GM23338 (cell line): Measurements from ENCODE around the gene CHMP3. TPM values are rescaled to one million over a fixed set of nuclear protein-coding genes. Genes with fewer than 3 reads are reported as not detected.

Experiments
- ATAC-seq: fragments of 200-7000 bp; cut with Tn5 transposase; 3 replicates; pipeline ENCODE4 v1.9.1; 2020
- DNase-seq: peaks from one replicate; pipeline ENCODE4 v3.0.0-alpha.2; 2015; ENCODE audit warnings: low spot score
- H2AFZ ChIP-seq: fragments of 200-600 bp; sonication (generic); 2 replicates; pipeline ENCODE4 v1.8.0; 2016; ENCODE audit warnings: antibody characterized with exemption, mild to moderate bottlenecking, moderate library complexity
- H3F3A ChIP-seq: fragments of 200-600 bp; sonication (generic); replicated peaks from 2 replicates; pipeline ENCODE4 v1.8.0; 2017; ENCODE audit warnings: antibody characterized with exemption, mixed run types, low read depth
- H3K27ac ChIP-seq: fragments of 200-600 bp; sonication (generic); 2 replicates; pipeline ENCODE4 v1.6.1; 2016; ENCODE audit warnings: low read depth
- H3K27me3 ChIP-seq: fragments of 200-600 bp; sonication (generic); 2 replicates; pipeline ENCODE4 v1.8.0; 2016; ENCODE audit warnings: mild to moderate bottlenecking, mixed run types, moderate library complexity; ENCODE audit not compliant: insufficient read depth
- H3K36me3 ChIP-seq: fragments of 200-600 bp; sonication (generic); 2 replicates; pipeline ENCODE4 v1.8.0; 2016; ENCODE audit warnings: mild to moderate bottlenecking; ENCODE audit not compliant: insufficient read depth
- H3K4me1 ChIP-seq: fragments of 200-600 bp; sonication (generic); 2 replicates; pipeline ENCODE4 v1.8.0; 2016; ENCODE audit warnings: mild to moderate bottlenecking, moderate library complexity; ENCODE audit not compliant: insufficient read depth
- H3K4me2 ChIP-seq: fragments of 200-600 bp; sonication (generic); 2 replicates; pipeline ENCODE4 v1.7.1; 2017; ENCODE audit warnings: mixed run types
- H3K4me3 ChIP-seq: fragments of 200-600 bp; sonication (generic); 2 replicates; pipeline ENCODE4 v1.6.1; 2016; ENCODE audit warnings: mixed run types
- H3K79me2 ChIP-seq: fragments of 200-600 bp; sonication (generic); replicated peaks from 2 replicates; pipeline ENCODE4 v1.8.0; 2017; ENCODE audit warnings: mild to moderate bottlenecking; ENCODE audit not compliant: insufficient read depth
- H3K9me2 ChIP-seq: fragments of 200-600 bp; sonication (generic); 2 replicates; pipeline ENCODE4 v1.8.0; 2017; ENCODE audit not compliant: insufficient read depth
- H4K20me1 ChIP-seq: fragments of 200-600 bp; sonication (generic); replicated peaks from 2 replicates; pipeline ENCODE4 v1.8.0; 2017; ENCODE audit warnings: mild to moderate bottlenecking; ENCODE audit not compliant: insufficient read depth
- H3K27ac Mint-ChIP-seq: 2 replicates; pipeline ENCODE4 v1.8.0; 2020; ENCODE audit warnings: inconsistent platforms, mild to moderate bottlenecking, moderate library complexity, mixed read lengths
- H3K27me3 Mint-ChIP-seq: 3 replicates; pipeline ENCODE4 v1.8.0; 2022; ENCODE audit warnings: low read depth, mild to moderate bottlenecking, moderate library complexity, mixed read lengths, inconsistent platforms; ENCODE audit not compliant: insufficient read depth, poor library complexity
- H3K36me3 Mint-ChIP-seq: 3 replicates; pipeline ENCODE4 v1.8.0; 2021; ENCODE audit warnings: low read depth, mild to moderate bottlenecking, inconsistent platforms, moderate library complexity, mixed read lengths
- H3K4me1 Mint-ChIP-seq: 3 replicates; pipeline ENCODE4 v1.8.0; 2020; ENCODE audit warnings: mild to moderate bottlenecking, inconsistent platforms, mixed read lengths
- H3K4me3 Mint-ChIP-seq: 3 replicates; pipeline ENCODE4 v1.8.0; 2021; ENCODE audit warnings: moderate library complexity, mild to moderate bottlenecking, inconsistent platforms, mixed read lengths
- H3K9me3 Mint-ChIP-seq: 3 replicates; pipeline ENCODE4 v1.8.0; 2020; ENCODE audit warnings: moderate library complexity, mild to moderate bottlenecking, inconsistent platforms, mixed read lengths
- CREB1 ChIP-seq: fragments of 250-450 bp; sonication (Bioruptor Pico); IDR thresholded peaks from 2 replicates; pipeline ENCODE4 v1.5.0; 2020; ENCODE audit warnings: low read depth, mild to moderate bottlenecking, moderate library complexity
- JUNB ChIP-seq: IDR thresholded peaks from one replicate; pipeline ENCODE4 v1.6.1; 2016; ENCODE audit warnings: antibody characterized with exemption; ENCODE audit not compliant: unreplicated experiment
- POLR2AphosphoS5 ChIP-seq: IDR thresholded peaks from 2 replicates; pipeline ENCODE4 v1.6.1; 2016; ENCODE audit warnings: antibody characterized with exemption, low read depth
- ZNF114 ChIP-seq: fragments of 250-450 bp; sonication (Bioruptor Pico); IDR thresholded peaks from 2 replicates; pipeline ENCODE4 v1.5.0; 2020; ENCODE audit warnings: mild to moderate bottlenecking, moderate library complexity
- ZNF331 ChIP-seq: fragments of 250-450 bp; sonication (Bioruptor Pico); IDR thresholded peaks from 2 replicates; pipeline ENCODE4 v1.5.0; 2020; ENCODE audit warnings: low read depth, mild to moderate bottlenecking, moderate library complexity
- ZNF462 ChIP-seq: fragments of 250-450 bp; sonication (Bioruptor Pico); IDR thresholded peaks from 2 replicates; pipeline ENCODE4 v1.5.0; 2020; ENCODE audit warnings: mild to moderate bottlenecking, moderate library complexity
- polyA plus RNA-seq: library from polyadenylated mRNA; unstranded; fragments of >200 nt; fragmentation: Nextera tagmentation; extraction: Ambion mirVana; gene quantifications from 2 replicates; pipeline ENCODE4 v1.2.1, GENCODE V29; 2016
- total RNA-seq: library from RNA; depleted of rRNA; stranded (reverse); fragments of >200 nt; shearing (Covaris generic); gene quantifications from 2 replicates; pipeline ENCODE4 v1.2.3, GENCODE V29; 2014
- TF ChIP-seq, protein P1 (sequence below): IDR thresholded peaks from 2 replicates; pipeline ENCODE4 v1.6.1; 2016; ENCODE audit warnings: antibody characterized with exemption

The CHMP3 gene
- total and polyA plus RNA-seq, 2 experiments from 2014 or later = 15.5 to 15.6 TPM

DNA sequence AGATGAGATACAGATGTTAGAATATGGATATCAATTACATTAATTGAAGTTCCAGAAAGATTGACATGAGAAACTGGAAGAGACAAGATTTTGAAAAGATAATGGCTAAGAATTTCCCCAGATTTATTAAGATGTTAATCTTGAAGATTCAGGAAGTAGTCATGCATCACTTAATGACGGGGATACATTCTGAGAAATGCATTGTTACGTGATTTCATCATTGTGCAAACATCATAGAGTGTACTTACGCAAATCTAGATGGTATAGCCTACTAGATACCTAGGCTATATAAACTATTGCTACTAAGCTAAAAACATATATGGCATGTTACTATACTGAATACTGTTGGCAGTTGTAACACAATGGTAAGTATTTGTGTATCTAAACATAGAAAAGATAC, 6.8 kb upstream of the CHMP3 start:
- Mint-ChIP-seq H3K4me1 (no peaks in the 10 kb centered on the region), H3K4me3 (no peak overlapping the region), H3K27me3 (no peaks in the 10 kb centered on the region), H3K9me3 (no peaks in the 10 kb centered on the region), H3K36me3 (no peaks in the 10 kb centered on the region), H3K27ac (no peak overlapping the region)
- H3F3A ChIP-seq = no peaks in the 10 kb centered on the region
- H3K4me2 ChIP-seq = no peak overlapping the region
- H3K27ac ChIP-seq = no peak overlapping the region
- ATAC-seq (no peak), DNase-seq (no peak)
- no peaks in the 10 kb centered on the region for H3K4me1 ChIP-seq
- no peaks in the 10 kb centered on the region for H3K36me3 ChIP-seq
- no peaks in the 10 kb centered on the region for H3K27me3 ChIP-seq
- H2AFZ ChIP-seq = no peak overlapping the region
- H3K79me2 ChIP-seq = no peaks in the 10 kb centered on the region
- H3K9me2 ChIP-seq = 0 out of 2 replicates have a peak, but pooled peaks cover 4% of the 10 kb centered on the region
- no peaks in the 10 kb centered on the region for H4K20me1 ChIP-seq
- TF ChIP-seq, protein P1, sequence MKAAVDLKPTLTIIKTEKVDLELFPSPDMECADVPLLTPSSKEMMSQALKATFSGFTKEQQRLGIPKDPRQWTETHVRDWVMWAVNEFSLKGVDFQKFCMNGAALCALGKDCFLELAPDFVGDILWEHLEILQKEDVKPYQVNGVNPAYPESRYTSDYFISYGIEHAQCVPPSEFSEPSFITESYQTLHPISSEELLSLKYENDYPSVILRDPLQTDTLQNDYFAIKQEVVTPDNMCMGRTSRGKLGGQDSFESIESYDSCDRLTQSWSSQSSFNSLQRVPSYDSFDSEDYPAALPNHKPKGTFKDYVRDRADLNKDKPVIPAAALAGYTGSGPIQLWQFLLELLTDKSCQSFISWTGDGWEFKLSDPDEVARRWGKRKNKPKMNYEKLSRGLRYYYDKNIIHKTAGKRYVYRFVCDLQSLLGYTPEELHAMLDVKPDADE = no peak
- TF ChIP-seq ZNF462 (CRISPR knock-in tag) (no peak), POLR2AphosphoS5 (no peak), ZNF331 (CRISPR knock-in tag) (no peak), CREB1 (CRISPR knock-in tag) (no peak), JUNB (no peak), ZNF114 (no peak)
- no peak overlapping the region for H3K4me3 ChIP-seq
